Panc1 (cell line): ENCODE measurements around the gene SHQ1. TPM values are rescaled to one million over a fixed set of nuclear protein-coding genes. Genes with fewer than 3 reads are reported as not detected.

Experiments used
- ATAC-seq: fragments of 200-7000 bp; cut with Tn5 transposase; 2 replicates; pipeline ENCODE4 v1.9.1; 2020; ENCODE audit warnings: mild to moderate bottlenecking, moderate library complexity
- BruUV-seq: library from RNA; stranded (reverse); fragments of 400-500 nt; replicated peaks from 2 replicates; lab custom pipeline; 2021; lab: Mats Ljungman, UMichigan
- CTCF ChIA-PET: fragments of 300-600 bp; sonication (Branson Sonifier 250); formaldehyde crosslinking; loops from one replicate; lab custom pipeline; 2022; ENCODE audit warnings: antibody characterized with exemption; lab: Charles Lee
- POLR2A ChIA-PET: fragments of 300-600 bp; sonication (Branson Sonifier 250); formaldehyde crosslinking; loops from one replicate; lab custom pipeline; 2022; ENCODE audit warnings: antibody characterized with exemption; lab: Charles Lee
- DNase-seq: peaks from one replicate; pipeline ENCODE4 v3.0.0-alpha.2; 2010; ENCODE audit warnings: low read depth, low spot score
- H3K27ac ChIP-seq: 2 replicates; pipeline ENCODE4 v1.5.1; 2011; ENCODE audit warnings: mild to moderate bottlenecking, low read length, inconsistent platforms
- H3K27me3 ChIP-seq: fragments of 200-500 bp; sonication (Bioruptor generic); 2 replicates; pipeline ENCODE4 v1.6.0; 2014; ENCODE audit warnings: low read length, inconsistent platforms; ENCODE audit not compliant: control insufficient read depth, insufficient read depth
- H3K36me3 ChIP-seq: fragments of 200-500 bp; sonication (Bioruptor generic); 2 replicates; pipeline ENCODE4 v1.5.1; 2014; ENCODE audit warnings: inconsistent platforms, mild to moderate bottlenecking, low read length, moderate library complexity; ENCODE audit not compliant: control insufficient read depth, insufficient read depth
- H3K4me1 ChIP-seq: 2 replicates; pipeline ENCODE4 v1.5.1; 2011; ENCODE audit warnings: inconsistent platforms, mild to moderate bottlenecking, low read length, moderate library complexity; ENCODE audit not compliant: control insufficient read depth, insufficient read depth
- H3K4me3 ChIP-seq, 2 experiments: 2 replicates each; pipeline ENCODE4 v1.5.1; 2011 to 2012; ENCODE audit warnings: low read depth in 2 of 2, low read length in 2 of 2, mild to moderate bottlenecking in 2 of 2, inconsistent platforms in 1 of 2, moderate library complexity in 1 of 2
- H3K9me3 ChIP-seq: fragments of 200-500 bp; sonication (Bioruptor generic); 2 replicates; pipeline ENCODE4 v1.5.1; 2014; ENCODE audit warnings: low read depth, mild to moderate bottlenecking, inconsistent platforms, low read length, moderate library complexity; ENCODE audit not compliant: control insufficient read depth, insufficient read depth
- CTCF ChIP-seq: fragments of 450-650 bp; IDR thresholded peaks from 2 replicates; pipeline ENCODE4 v1.5.1; 2017; ENCODE audit warnings: mild to moderate bottlenecking
- POLR2AphosphoS5 ChIP-seq: IDR thresholded peaks from 2 replicates; pipeline ENCODE4 v1.6.1; 2012; ENCODE audit warnings: mild to moderate bottlenecking, low read depth, low read length, moderate library complexity
- REST ChIP-seq, 2 experiments: IDR thresholded peaks; 2 replicates each; pipeline ENCODE4 v1.6.1; 2011 to 2012; ENCODE audit warnings: low read depth in 2 of 2, control low read depth in 1 of 2, low read length in 1 of 2, mild to moderate bottlenecking in 1 of 2, moderate library complexity in 1 of 2; ENCODE audit not compliant: insufficient read depth in 1 of 2
- SIN3A ChIP-seq: IDR thresholded peaks from 2 replicates; pipeline ENCODE4 v1.6.1; 2012; ENCODE audit warnings: low read depth, mild to moderate bottlenecking, low read length, moderate library complexity, borderline replicate concordance; ENCODE audit not compliant: insufficient read depth
- TCF7L2 ChIP-seq: IDR thresholded peaks from 2 replicates; pipeline ENCODE4 v1.6.1; 2011; ENCODE audit warnings: mild to moderate bottlenecking, low read depth, low read length, inconsistent platforms
- in situ Hi-C: cut with HindIII; loops from 2 replicates; pipeline ENCODE4 v1.10.0; 2016; ENCODE audit warnings: low sequenced_read_pairs, low pct_unique_long_range_greater_than_20kb
- intact Hi-C: fragments of 100-400 bp; cut with micrococcal nuclease; formaldehyde crosslinking; loops from one replicate; pipeline ENCODE4 v1.10.0; 2022; ENCODE audit not compliant: unreplicated experiment
- total RNA-seq: library from RNA; stranded (reverse); gene quantifications from one replicate; pipeline ENCODE4 v1.2.1, GENCODE V29; 2021; ENCODE audit not compliant: unreplicated experiment

SHQ1 gene
- total RNA-seq, 1 experiment from 2014 or later: 21.0 TPM

GRCh38 chr3:72782521-72782920 lies 65.7 kb downstream of the SHQ1 start:
- H3K4me1 ChIP-seq: no peaks in the 10 kb centered on the region
- DNase-seq (no peak), ATAC-seq (no peak)
- ChIA-PET CTCF (no interaction called here), POLR2A (no interaction called here)
- intact Hi-C loops (no loop called here), in situ Hi-C loops (no loop called here)
- TF ChIP-seq SIN3A: no peak
- TF ChIP-seq POLR2AphosphoS5: no peak
- no peak for TF ChIP-seq TCF7L2
- TF ChIP-seq REST (IDR thresholded peaks at IDR 0.05; ENCODE audit: insufficient read depth in 1 of 2, low read depth in 2 of 2, low read length in 1 of 2): no peak
- TF ChIP-seq CTCF: no peak
- no peak overlapping the region for H3K27ac ChIP-seq
- no peak overlapping the region for H3K4me3 ChIP-seq
- no peaks in the 10 kb centered on the region for H3K27me3 ChIP-seq
- H3K9me3 ChIP-seq: no peaks in the 10 kb centered on the region
- H3K36me3 ChIP-seq: no peaks in the 10 kb centered on the region
- BruUV-seq: no TSS peak

- no peak for ATAC-seq
- POLR2A ChIA-PET: no interaction called here
- no peak overlapping the region for H3K4me3 ChIP-seq
- H3K27ac ChIP-seq: no peak overlapping the region
- H3K27me3 ChIP-seq: no peaks in the 10 kb centered on the region
- no peaks in the 10 kb centered on the region for H3K4me1 ChIP-seq
- DNase-seq: no peak
- no peak for TF ChIP-seq TCF7L2
- no peak for TF ChIP-seq REST (IDR thresholded peaks at IDR 0.05; ENCODE audit: insufficient read depth in 1 of 2, low read depth in 2 of 2, low read length in 1 of 2)
- no peak for TF ChIP-seq SIN3A
- TF ChIP-seq POLR2AphosphoS5: no peak
- no peak for TF ChIP-seq CTCF
- H3K9me3 ChIP-seq: no peaks in the 10 kb centered on the region
- intact Hi-C loops: no loop called here
- no TSS peak for BruUV-seq
- in situ Hi-C loops: no loop called here
- CTCF ChIA-PET: no interaction called here
- H3K36me3 ChIP-seq: no peaks in the 10 kb centered on the region
These were observed 78.3 kb downstream of the SHQ1 start for GRCh38 chr3:72769758-72770540.
